Sigmoid colon (tissue), 4 donors: Measurements from ENCODE around the gene CFLAR.

Experiments
- CTCF ChIP-seq, 4 experiments: fragments of 450-650 bp in 3 of 4; fragments of 200-600 bp in 1 of 4; IDR thresholded peaks; one replicate each; pipeline ENCODE4 v1.5.1; 2016 to 2019; ENCODE audit warnings: antibody characterized with exemption in 4 of 4, mild to moderate bottlenecking in 3 of 4, moderate library complexity in 2 of 4
- EP300 ChIP-seq, 4 donors: sonication (generic); formaldehyde crosslinking; IDR thresholded peaks; one replicate each; pipeline ENCODE4 v1.6.1; 2017; ENCODE audit warnings: antibody characterized with exemption in 4 of 4
- POLR2A ChIP-seq, 2 donors: fragments of 450-650 bp; IDR thresholded peaks; one replicate each; pipeline ENCODE4 v1.6.1; 2016; ENCODE audit warnings: antibody characterized with exemption in 2 of 2, mild to moderate bottlenecking in 2 of 2, moderate library complexity in 2 of 2
- POLR2AphosphoS5 ChIP-seq, 4 donors: sonication (generic); formaldehyde crosslinking; IDR thresholded peaks; one replicate each; pipeline ENCODE4 v1.6.1; 2017; ENCODE audit warnings: antibody characterized with exemption in 4 of 4

- TF ChIP-seq CTCF (IDR thresholded peaks at IDR 0.05) (no peak), POLR2AphosphoS5 (IDR thresholded peaks at IDR 0.05) (no peak), EP300 (IDR thresholded peaks at IDR 0.05) (no peak), POLR2A (IDR thresholded peaks at IDR 0.05) (no peak)
Observed at GRCh38 chr2:201084863-201085262, 31.1 kb upstream of the CFLAR start.
